NCI-H128 (cell line): ENCODE data around the gene HSPA12B.

Source experiments
- DNase-seq: peaks from one replicate; lab custom pipeline; 2025; ENCODE audit not compliant: unreplicated experiment; lab: John Stamatoyannopoulos, UW

Gene HSPA12B

GRCh38 chr20:3728354-3728753, 4.1 kb upstream of the HSPA12B start:
- DNase-seq, result no peak

- DNase-seq, result no peak
Measured at GRCh38 chr20:3728876-3729275, 3.6 kb upstream of the HSPA12B start.

- DNase-seq, result no peak
Measured at GRCh38 chr20:3729378-3729777, 3.1 kb upstream of the HSPA12B start.

- DNase-seq, result no peak
Measured at GRCh38 chr20:3729811-3730540, 2.5 kb upstream of the HSPA12B start.

- DNase-seq, result no peak
Measured at GRCh38 chr20:3730803-3731672, 1.4 kb upstream of the HSPA12B start.

GRCh38 chr20:3731944-3732326, 550 bp upstream of the HSPA12B start:
- no peak for DNase-seq

GRCh38 chr20:3733119-3733995, 872 bp downstream of the HSPA12B start:
- DNase-seq, result no peak

- DNase-seq, result no peak
Measured at GRCh38 chr20:3734111-3734843, 1.8 kb downstream of the HSPA12B start.

- DNase-seq, result no peak
Measured at GRCh38 chr20:3735768-3736167, 3.3 kb downstream of the HSPA12B start.

GRCh38 chr20:3738111-3739053, 5.9 kb downstream of the HSPA12B start:
- no peak for DNase-seq

- DNase-seq, result no peak
Measured at GRCh38 chr20:3739054-3739925, 6.8 kb downstream of the HSPA12B start.

GRCh38 chr20:3739926-3740451, 7.5 kb downstream of the HSPA12B start:
- DNase-seq, result no peak

- DNase-seq, result no peak
Measured at GRCh38 chr20:3740615-3741301, 8.3 kb downstream of the HSPA12B start.

- DNase-seq, result no peak
Measured at GRCh38 chr20:3741836-3742458, 9.5 kb downstream of the HSPA12B start.

- DNase-seq, result no peak
Measured at GRCh38 chr20:3743251-3743650, 10.8 kb downstream of the HSPA12B start.

GRCh38 chr20:3744037-3744436, 11.6 kb downstream of the HSPA12B start:
- no peak for DNase-seq
